Spleen (tissue), 7 donors: ENCODE results near the gene CPT1A.

Experiments used
- POLR2AphosphoS5 ChIP-seq, 3 donors: sonication (generic); formaldehyde crosslinking; IDR thresholded peaks; one replicate each; pipeline ENCODE4 v1.5.1; 2017; ENCODE audit warnings: antibody characterized with exemption in 3 of 3
- TF ChIP-seq, protein P1 (sequence below), 11 experiments: fragments of 200-600 bp in 7 of 11; fragments of 450-650 bp in 4 of 11; sonication (generic) in 4 of 11; IDR thresholded peaks in 8 of 11; conservative IDR thresholded peaks in 3 of 11; 1 replicate in 7 of 11; 2 replicates in 4 of 11; pipeline versions ENCODE4 v1.4.0 to v1.8.0; 2016 to 2021; ENCODE audit warnings: antibody characterized with exemption in 11 of 11, inconsistent platforms in 4 of 11, mild to moderate bottlenecking in 1 of 11
- donor health status: DM: no; HTN: no; CAD: no; lungs with moderate emphysema.
- donor health status: DM: no; HTN: no; CAD: no.
- donor health status: DM: no; HTN: no; CAD: no.

DNA sequence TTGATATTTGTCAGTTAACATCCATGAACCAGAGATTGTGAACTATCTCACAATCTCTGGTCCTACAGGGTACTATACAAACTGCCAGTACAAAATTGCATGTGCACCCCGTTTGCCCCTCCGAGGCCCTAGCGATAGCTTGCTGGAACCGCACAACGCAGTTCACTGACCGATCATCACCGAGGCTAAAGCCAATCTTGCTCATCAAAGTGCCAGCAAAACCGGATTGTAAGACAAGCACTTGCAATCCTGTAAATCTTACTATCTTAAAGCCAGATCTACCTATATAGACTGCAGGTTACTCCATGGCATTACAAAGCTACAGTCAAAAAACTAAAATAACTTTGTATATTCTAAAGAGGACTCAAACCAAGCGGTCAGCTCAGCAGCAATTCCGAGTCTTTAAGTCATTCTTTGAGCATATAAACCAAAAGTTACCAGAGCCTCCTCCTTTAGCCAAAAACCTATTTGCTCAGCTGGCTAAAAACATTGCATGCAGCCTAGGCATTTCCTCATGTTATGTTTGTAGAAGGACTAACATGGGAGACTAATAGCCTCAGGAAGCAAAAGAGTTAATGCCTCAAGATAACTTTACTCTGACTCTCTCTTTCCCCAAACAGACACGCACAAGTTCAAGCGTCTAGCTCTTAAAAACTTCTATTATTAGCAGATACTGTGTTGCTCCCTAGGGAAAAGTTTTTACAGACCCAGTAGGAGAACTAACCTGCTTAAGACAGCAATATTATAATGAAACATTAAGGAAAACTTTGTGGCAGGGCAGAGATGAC, 30.7 kb upstream of the CPT1A start:
- TF ChIP-seq, protein P1, sequence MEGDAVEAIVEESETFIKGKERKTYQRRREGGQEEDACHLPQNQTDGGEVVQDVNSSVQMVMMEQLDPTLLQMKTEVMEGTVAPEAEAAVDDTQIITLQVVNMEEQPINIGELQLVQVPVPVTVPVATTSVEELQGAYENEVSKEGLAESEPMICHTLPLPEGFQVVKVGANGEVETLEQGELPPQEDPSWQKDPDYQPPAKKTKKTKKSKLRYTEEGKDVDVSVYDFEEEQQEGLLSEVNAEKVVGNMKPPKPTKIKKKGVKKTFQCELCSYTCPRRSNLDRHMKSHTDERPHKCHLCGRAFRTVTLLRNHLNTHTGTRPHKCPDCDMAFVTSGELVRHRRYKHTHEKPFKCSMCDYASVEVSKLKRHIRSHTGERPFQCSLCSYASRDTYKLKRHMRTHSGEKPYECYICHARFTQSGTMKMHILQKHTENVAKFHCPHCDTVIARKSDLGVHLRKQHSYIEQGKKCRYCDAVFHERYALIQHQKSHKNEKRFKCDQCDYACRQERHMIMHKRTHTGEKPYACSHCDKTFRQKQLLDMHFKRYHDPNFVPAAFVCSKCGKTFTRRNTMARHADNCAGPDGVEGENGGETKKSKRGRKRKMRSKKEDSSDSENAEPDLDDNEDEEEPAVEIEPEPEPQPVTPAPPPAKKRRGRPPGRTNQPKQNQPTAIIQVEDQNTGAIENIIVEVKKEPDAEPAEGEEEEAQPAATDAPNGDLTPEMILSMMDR (IDR thresholded peaks at IDR 0.05 in 8 of 11, conservative IDR thresholded peaks at IDR 0.05 in 3 of 11), result no peak
- no peak for TF ChIP-seq POLR2AphosphoS5 (IDR thresholded peaks at IDR 0.05)
